HG03432 (cell line): Measurements from ENCODE around the gene R3HDM2.

Source experiments
- ATAC-seq: cut with Tn5 transposase; IDR thresholded peaks from one replicate; pipeline ENCODE4 v1.9.1; 2021; ENCODE audit warnings: mild to moderate bottlenecking, moderate library complexity; ENCODE audit not compliant: unreplicated experiment

R3HDM2 gene

GRCh38 chr12:57243521-57244311, 187.1 kb downstream of the R3HDM2 start:
- ATAC-seq = no peak

- ATAC-seq = peak; percentile 29
These were observed 188.0 kb downstream of the R3HDM2 start for GRCh38 chr12:57242691-57243454.

GRCh38 chr12:57242329-57242690, 188.5 kb downstream of the R3HDM2 start:
- no peak for ATAC-seq

GRCh38 chr12:57241402-57242310, 189.2 kb downstream of the R3HDM2 start:
- ATAC-seq = no peak

GRCh38 chr12:57240926-57241401, 189.9 kb downstream of the R3HDM2 start:
- ATAC-seq = no peak

- ATAC-seq = peak; percentile 17
These were observed 190.5 kb downstream of the R3HDM2 start for GRCh38 chr12:57240066-57240921.

GRCh38 chr12:57239587-57240065, 191.2 kb downstream of the R3HDM2 start:
- ATAC-seq = no peak

- ATAC-seq = peak; percentile 55
These were observed 191.8 kb downstream of the R3HDM2 start for GRCh38 chr12:57238854-57239554.

- no peak for ATAC-seq
These were observed 192.7 kb downstream of the R3HDM2 start for GRCh38 chr12:57237932-57238853.

GRCh38 chr12:57237596-57237931, 193.3 kb downstream of the R3HDM2 start:
- no peak for ATAC-seq

- no peak for ATAC-seq
These were observed 193.8 kb downstream of the R3HDM2 start for GRCh38 chr12:57236925-57237595.

- ATAC-seq = no peak
These were observed 194.5 kb downstream of the R3HDM2 start for GRCh38 chr12:57236201-57236924.

GRCh38 chr12:57235728-57236131, 195.1 kb downstream of the R3HDM2 start:
- ATAC-seq = no peak

- ATAC-seq = no peak
These were observed 195.7 kb downstream of the R3HDM2 start for GRCh38 chr12:57235017-57235727.

- ATAC-seq = no peak
These were observed 196.2 kb downstream of the R3HDM2 start for GRCh38 chr12:57234571-57235016.

- no peak for ATAC-seq
These were observed 196.6 kb downstream of the R3HDM2 start for GRCh38 chr12:57234233-57234570.
